ENCODE measurements around the gene BLOC1S4. TPM values are rescaled to one million over a fixed set of nuclear protein-coding genes. Genes with fewer than 3 reads are reported as not detected.

The BLOC1S4 gene
- total and polyA plus RNA-seq, 12 donors = 6.5 to 31.7 (median 17.5) TPM

GRCh38 chr4:6740347-6740746 is 24.4 kb downstream of the BLOC1S4 start:
- DNase-seq = no peak
- no peak for TF ChIP-seq POLR2A (IDR thresholded peaks at IDR 0.05)
- TF ChIP-seq CTCF (IDR thresholded peaks at IDR 0.05) = no peak
- 94 to 96% (median 95%) methylated on average over 8 of the region's 8 CpGs for WGBS, 4 donors
- Histone ChIP-seq H3K4me1 (replicated peaks in 1 of 2) (no peaks in the 10 kb centered on the region), H3K27ac (no peak overlapping the region), H3K27me3 (no peaks in the 10 kb centered on the region), H3K9me3 (replicated peaks in 1 of 3) (no peaks in the 10 kb centered on the region), H3K36me3 (replicated peaks in 1 of 2) (no peaks in the 10 kb centered on the region), H3K4me3 (no peak overlapping the region)
- intact Hi-C loops (cut with DNase I) = no loop called here

GRCh38 chr4:6742507-6742906 is 26.5 kb downstream of the BLOC1S4 start:
- intact Hi-C loops (cut with DNase I) = no loop called here
- 63 to 91% (median 76%) methylated on average over 2 of the region's 2 CpGs for WGBS, 4 donors
- no peaks in the 10 kb centered on the region for H3K36me3 ChIP-seq (replicated peaks in 1 of 2)
- TF ChIP-seq CTCF (IDR thresholded peaks at IDR 0.05) (no peak), POLR2A (IDR thresholded peaks at IDR 0.05) (no peak)
- no peaks in the 10 kb centered on the region for H3K4me1 ChIP-seq (replicated peaks in 1 of 2)
- no peaks in the 10 kb centered on the region for H3K27me3 ChIP-seq
- H3K27ac ChIP-seq = no peak overlapping the region
- no peak for DNase-seq
- no peaks in the 10 kb centered on the region for H3K9me3 ChIP-seq (replicated peaks in 1 of 3)
- H3K4me3 ChIP-seq = no peak overlapping the region

GRCh38 chr4:6742989-6743388 is 27.0 kb downstream of the BLOC1S4 start:
- Histone ChIP-seq H3K36me3 (replicated peaks in 1 of 2) (no peaks in the 10 kb centered on the region), H3K4me1 (replicated peaks in 1 of 2) (no peaks in the 10 kb centered on the region), H3K9me3 (replicated peaks in 1 of 3) (no peaks in the 10 kb centered on the region), H3K27ac (no peak overlapping the region), H3K4me3 (no peak overlapping the region), H3K27me3 (no peaks in the 10 kb centered on the region)
- 75 to 87% (median 85%) methylated on average over 6 to 11 of the region's 11 CpGs for WGBS, 4 donors
- peak in 1 of 7 donors; percentile 11 for DNase-seq
- TF ChIP-seq POLR2A (IDR thresholded peaks at IDR 0.05) = no peak
- TF ChIP-seq CTCF (IDR thresholded peaks at IDR 0.05) = no peak
- intact Hi-C loops (cut with DNase I) = no loop called here

- no peak overlapping the region for H3K4me3 ChIP-seq
- H3K9me3 ChIP-seq (replicated peaks in 1 of 3) = no peaks in the 10 kb centered on the region
- H3K4me1 ChIP-seq (replicated peaks in 1 of 2) = no peaks in the 10 kb centered on the region
- WGBS, 4 donors = 66 to 73% (median 70%) methylated on average over 15 to 20 of the region's 20 CpGs
- intact Hi-C loops (cut with DNase I) = no loop called here
- H3K27me3 ChIP-seq = no peaks in the 10 kb centered on the region
- no peak overlapping the region for H3K27ac ChIP-seq
- DNase-seq = peak in 1 of 7 donors; percentile 10
- no peak for TF ChIP-seq POLR2A (IDR thresholded peaks at IDR 0.05)
- no peak for TF ChIP-seq CTCF (IDR thresholded peaks at IDR 0.05)
- no peaks in the 10 kb centered on the region for H3K36me3 ChIP-seq (replicated peaks in 1 of 2)
Measured at GRCh38 chr4:6746721-6747293, 30.8 kb downstream of the BLOC1S4 start.
